Measurements from ENCODE around the gene HPS3.

DNA sequence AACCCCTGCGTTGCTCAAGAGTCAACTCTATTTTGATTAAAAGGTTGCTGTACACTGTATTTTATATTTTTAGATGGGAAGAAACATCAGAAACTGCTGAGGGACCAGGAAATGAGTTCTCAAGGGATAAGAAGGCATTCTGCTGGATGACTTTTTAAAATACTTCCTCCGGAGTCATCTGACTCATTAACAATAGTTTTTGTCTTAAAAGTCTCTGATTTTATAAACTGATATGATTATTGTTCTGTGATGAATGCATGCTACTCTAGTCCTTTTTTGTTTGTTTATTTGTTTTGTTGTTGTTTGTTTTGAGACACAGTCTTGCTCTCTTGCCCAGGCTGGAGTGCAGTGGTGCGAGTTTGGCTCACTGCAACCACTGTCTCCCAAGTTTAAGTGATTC, 25.0 kb upstream of the HPS3 start:
- TF ChIP-seq, protein P1, sequence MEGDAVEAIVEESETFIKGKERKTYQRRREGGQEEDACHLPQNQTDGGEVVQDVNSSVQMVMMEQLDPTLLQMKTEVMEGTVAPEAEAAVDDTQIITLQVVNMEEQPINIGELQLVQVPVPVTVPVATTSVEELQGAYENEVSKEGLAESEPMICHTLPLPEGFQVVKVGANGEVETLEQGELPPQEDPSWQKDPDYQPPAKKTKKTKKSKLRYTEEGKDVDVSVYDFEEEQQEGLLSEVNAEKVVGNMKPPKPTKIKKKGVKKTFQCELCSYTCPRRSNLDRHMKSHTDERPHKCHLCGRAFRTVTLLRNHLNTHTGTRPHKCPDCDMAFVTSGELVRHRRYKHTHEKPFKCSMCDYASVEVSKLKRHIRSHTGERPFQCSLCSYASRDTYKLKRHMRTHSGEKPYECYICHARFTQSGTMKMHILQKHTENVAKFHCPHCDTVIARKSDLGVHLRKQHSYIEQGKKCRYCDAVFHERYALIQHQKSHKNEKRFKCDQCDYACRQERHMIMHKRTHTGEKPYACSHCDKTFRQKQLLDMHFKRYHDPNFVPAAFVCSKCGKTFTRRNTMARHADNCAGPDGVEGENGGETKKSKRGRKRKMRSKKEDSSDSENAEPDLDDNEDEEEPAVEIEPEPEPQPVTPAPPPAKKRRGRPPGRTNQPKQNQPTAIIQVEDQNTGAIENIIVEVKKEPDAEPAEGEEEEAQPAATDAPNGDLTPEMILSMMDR (conservative IDR thresholded peaks at IDR 0.05; ENCODE audit: low read depth, low read length): no peak
- TF ChIP-seq EZH2 (IDR thresholded peaks at IDR 0.05; ENCODE audit: low read length, unreplicated experiment): no peak

Data from PC-3 (cell line).